Measurements from ENCODE around the gene TCL1A. TPM values are rescaled to one million over a fixed set of nuclear protein-coding genes. Genes with fewer than 3 reads are reported as not detected.

The TCL1A gene
- total RNA-seq, 1 experiment from 2014 or later = 0.30 TPM

GRCh38 chr14:95667249-95667693 is 46.7 kb downstream of the TCL1A start:
- intact Hi-C loops (cut with micrococcal nuclease) = no loop called here
- ChIA-PET CTCF (interaction anchor here (1.4 kb wide), 1 partner anchor 16 kb away, joined by 3 read pairs; no protein-coding TSS in a partner anchor), POLR2A (no interaction called here), RAD21 (ENCODE audit: low non-redundant PET in 1 of 2, low total read pairs in 2 of 2, uncharacterized antibody in 2 of 2, unreplicated experiment in 2 of 2) (no interaction called here)
- no peaks in the 10 kb centered on the region for H3K36me3 ChIP-seq (ENCODE audit: control insufficient read depth in 1 of 2, insufficient read depth in 2 of 2, low read length in 2 of 2)
- H3K27ac ChIP-seq (ENCODE audit: low read depth, low read length) = no peak overlapping the region
- H2AFZ ChIP-seq (ENCODE audit: low read depth, low read length, poor library complexity, severe bottlenecking) = no peak overlapping the region
- H3K4me1 ChIP-seq (ENCODE audit: control insufficient read depth in 1 of 2, insufficient read depth in 2 of 2, low read length in 2 of 2) = peaks cover 0 to 3% of the 10 kb centered on the region in 2 experiments; a peak in 1 of 4 replicates
- no peak overlapping the region for H3K9ac ChIP-seq (ENCODE audit: low read length)
- BruUV-seq (replicated peaks) = no TSS peak
- ATAC-seq = no peak
- H3K4me3 ChIP-seq (replicated peaks in 1 of 2; ENCODE audit: low read depth in 1 of 2, low read length in 2 of 2) = no peak overlapping the region
- H3K27me3 ChIP-seq (ENCODE audit: insufficient read depth, low read length) = peaks cover 19% of the 10 kb centered on the region
- no peaks in the 10 kb centered on the region for H3K79me2 ChIP-seq (ENCODE audit: insufficient read depth, low read length)
- no peaks in the 10 kb centered on the region for H4K20me1 ChIP-seq (ENCODE audit: insufficient read depth)
- no peaks in the 10 kb centered on the region for H3K9me2 ChIP-seq (ENCODE audit: insufficient read depth)
- TF ChIP-seq SRF (IDR thresholded peaks at IDR 0.05; ENCODE audit: low read depth) = no peak
- TF ChIP-seq, protein P1, sequence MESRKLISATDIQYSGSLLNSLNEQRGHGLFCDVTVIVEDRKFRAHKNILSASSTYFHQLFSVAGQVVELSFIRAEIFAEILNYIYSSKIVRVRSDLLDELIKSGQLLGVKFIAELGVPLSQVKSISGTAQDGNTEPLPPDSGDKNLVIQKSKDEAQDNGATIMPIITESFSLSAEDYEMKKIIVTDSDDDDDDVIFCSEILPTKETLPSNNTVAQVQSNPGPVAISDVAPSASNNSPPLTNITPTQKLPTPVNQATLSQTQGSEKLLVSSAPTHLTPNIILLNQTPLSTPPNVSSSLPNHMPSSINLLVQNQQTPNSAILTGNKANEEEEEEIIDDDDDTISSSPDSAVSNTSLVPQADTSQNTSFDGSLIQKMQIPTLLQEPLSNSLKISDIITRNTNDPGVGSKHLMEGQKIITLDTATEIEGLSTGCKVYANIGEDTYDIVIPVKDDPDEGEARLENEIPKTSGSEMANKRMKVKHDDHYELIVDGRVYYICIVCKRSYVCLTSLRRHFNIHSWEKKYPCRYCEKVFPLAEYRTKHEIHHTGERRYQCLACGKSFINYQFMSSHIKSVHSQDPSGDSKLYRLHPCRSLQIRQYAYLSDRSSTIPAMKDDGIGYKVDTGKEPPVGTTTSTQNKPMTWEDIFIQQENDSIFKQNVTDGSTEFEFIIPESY (IDR thresholded peaks at IDR 0.05; ENCODE audit: extremely low read depth, insufficient replicate concordance, low read length) = no peak
- no peak for TF ChIP-seq FOSL1 (IDR thresholded peaks at IDR 0.05; ENCODE audit: low read depth)
- TF ChIP-seq EZH2phosphoT487 (IDR thresholded peaks at IDR 0.05; ENCODE audit: borderline replicate concordance) = no peak
- TF ChIP-seq EGR1 (IDR thresholded peaks at IDR 0.05; ENCODE audit: low read depth) = no peak
- no peak for TF ChIP-seq EZH2 (IDR thresholded peaks at IDR 0.05)
- no peak for TF ChIP-seq YY1 (IDR thresholded peaks at IDR 0.05; ENCODE audit: extremely low read depth, insufficient replicate concordance, low read depth, low read length)
- TF ChIP-seq, protein P2, sequence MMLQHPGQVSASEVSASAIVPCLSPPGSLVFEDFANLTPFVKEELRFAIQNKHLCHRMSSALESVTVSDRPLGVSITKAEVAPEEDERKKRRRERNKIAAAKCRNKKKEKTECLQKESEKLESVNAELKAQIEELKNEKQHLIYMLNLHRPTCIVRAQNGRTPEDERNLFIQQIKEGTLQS (IDR thresholded peaks at IDR 0.05) = no peak
- TF ChIP-seq SIN3A (IDR thresholded peaks at IDR 0.05; ENCODE audit: low read depth) = no peak
- no peak for DNase-seq (ENCODE audit: low read depth, low spot score)
- H3K4me2 ChIP-seq (ENCODE audit: low read length) = no peak overlapping the region
- H3K9me3 ChIP-seq (ENCODE audit: control insufficient read depth in 1 of 2, insufficient read depth in 1 of 2, low read depth in 1 of 2, low read length in 2 of 2) = no peaks in the 10 kb centered on the region

All from HCT116 (cell line).